ENCODE measurements around the gene MAP7D3. TPM values are rescaled to one million over a fixed set of nuclear protein-coding genes. Genes with fewer than 3 reads are reported as not detected.

Gene MAP7D3
- total and polyA plus RNA-seq, 10 of the 15 experiments (the other 5 are each of a cell fraction or from before 2014, with no cell fraction given) = 9.1 to 24.0 (median 11.0) TPM

- DNase-seq (ENCODE audit: low read depth, low spot score) (no peak), ATAC-seq (peak; percentile 55), FAIRE-seq (peak; percentile 44)
- no peaks in the 10 kb centered on the region for H3K27me3 ChIP-seq (replicated peaks in 1 of 2; ENCODE audit: control insufficient read depth in 2 of 2, insufficient read depth in 2 of 2, low read length in 1 of 2)
- POLR2A ChIA-PET = interaction anchor here (0.6 kb wide), 1 partner anchor 1782 kb away, joined by 3 read pairs; no protein-coding TSS in a partner anchor
- CTCF ChIA-PET = interaction anchor here (1.1 to 3.5 kb wide), 6 partner anchors 15 to 423 kb away, joined by 3 to 17 read pairs (median 5); no protein-coding TSS in a partner anchor
- TF ChIP-seq ZBTB11 (CRISPR knock-in tag; IDR thresholded peaks at IDR 0.05) (no peak), ZNF207 (IDR thresholded peaks at IDR 0.05; ENCODE audit: borderline replicate concordance) (no peak), IKZF1 (conservative IDR thresholded peaks at IDR 0.05) (0 out of 2 replicates have a peak, but pooled peaks have one; percentile 18), SPI1 (IDR thresholded peaks at IDR 0.05; ENCODE audit: borderline replicate concordance, insufficient read depth, low read depth, low read length) (peak; percentile 91)
- TF ChIP-seq, protein P1, sequence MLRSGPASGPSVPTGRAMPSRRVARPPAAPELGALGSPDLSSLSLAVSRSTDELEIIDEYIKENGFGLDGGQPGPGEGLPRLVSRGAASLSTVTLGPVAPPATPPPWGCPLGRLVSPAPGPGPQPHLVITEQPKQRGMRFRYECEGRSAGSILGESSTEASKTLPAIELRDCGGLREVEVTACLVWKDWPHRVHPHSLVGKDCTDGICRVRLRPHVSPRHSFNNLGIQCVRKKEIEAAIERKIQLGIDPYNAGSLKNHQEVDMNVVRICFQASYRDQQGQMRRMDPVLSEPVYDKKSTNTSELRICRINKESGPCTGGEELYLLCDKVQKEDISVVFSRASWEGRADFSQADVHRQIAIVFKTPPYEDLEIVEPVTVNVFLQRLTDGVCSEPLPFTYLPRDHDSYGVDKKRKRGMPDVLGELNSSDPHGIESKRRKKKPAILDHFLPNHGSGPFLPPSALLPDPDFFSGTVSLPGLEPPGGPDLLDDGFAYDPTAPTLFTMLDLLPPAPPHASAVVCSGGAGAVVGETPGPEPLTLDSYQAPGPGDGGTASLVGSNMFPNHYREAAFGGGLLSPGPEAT (IDR thresholded peaks at IDR 0.05; ENCODE audit: low read depth) = no peak
- H3K9me3 ChIP-seq (replicated peaks; ENCODE audit: control insufficient read depth, insufficient read depth, low read length) = no peaks in the 10 kb centered on the region
- in situ Hi-C loops (cut with MboI) = no loop called here
- H3K36me3 ChIP-seq (ENCODE audit: control insufficient read depth in 2 of 2, insufficient read depth in 2 of 2, low read length in 1 of 2) = no peaks in the 10 kb centered on the region
- no peaks in the 10 kb centered on the region for H4K20me1 ChIP-seq (ENCODE audit: control insufficient read depth, insufficient read depth)
- no peaks in the 10 kb centered on the region; the same call in 1 of the 2 replicates for H3K4me1 ChIP-seq (ENCODE audit: control insufficient read depth, insufficient read depth, low read length)
- WGBS (ENCODE audit: insufficient coverage, insufficient replicate concordance, low lambda C conversion rate, missing lambda C conversion rate) = 57% methylated on average over 1 of the region's 1 CpG
- SMC1A ChIA-PET (ENCODE audit: uncharacterized antibody, unreplicated experiment) = interaction anchor here (0.5 to 1.4 kb wide), 5 partner anchors 15 to 783 kb away, joined by 3 to 7 read pairs (median 4); no protein-coding TSS in a partner anchor
- H3K79me2 ChIP-seq (ENCODE audit: control insufficient read depth, insufficient read depth, low read length) = no peaks in the 10 kb centered on the region
- no TSS peak for BruUV-seq (replicated peaks)
- H2AFZ ChIP-seq (ENCODE audit: control insufficient read depth, low read depth, low read length) = no peak overlapping the region
- intact Hi-C loops (cut with micrococcal nuclease; ENCODE audit: unreplicated experiment) = loop anchor here (10.0 kb wide), 1 partner anchor 304 kb away; no protein-coding TSS in a partner anchor
- no peak overlapping the region for H3K9ac ChIP-seq (ENCODE audit: control insufficient read depth, insufficient read depth, low read length)
- H3K27ac ChIP-seq (ENCODE audit: control insufficient read depth, insufficient read depth) = no peak overlapping the region
- peak overlapping the region; percentile 33; the same call in 1 of the 2 replicates for H3K4me2 ChIP-seq (ENCODE audit: control insufficient read depth, insufficient read depth)
- RAD21 ChIA-PET (ENCODE audit: unreplicated experiment) = interaction anchor here (1.1 to 1.7 kb wide), 3 partner anchors 105 to 424 kb away, joined by 3 to 10 read pairs (median 6); no protein-coding TSS in a partner anchor
- H3K4me3 ChIP-seq = no peak overlapping the region
Measured at GRCh38 chrX:136271300-136271699, 20.1 kb upstream of the MAP7D3 start.

Measured in GM12878 (cell line).